Measurements from ENCODE around the gene JAKMIP1.

Gene JAKMIP1

GRCh38 chr4:6065166-6065565 lies 135.2 kb downstream of the JAKMIP1 start:
- DNase-seq (ENCODE audit: low read depth in 2 of 2): no peak

GRCh38 chr4:6064383-6064782 lies 136.0 kb downstream of the JAKMIP1 start:
- no peak for DNase-seq (ENCODE audit: low read depth in 2 of 2)

GRCh38 chr4:6063684-6064083 lies 136.7 kb downstream of the JAKMIP1 start:
- no peak for DNase-seq (ENCODE audit: low read depth in 2 of 2)

- DNase-seq (ENCODE audit: low read depth in 2 of 2): no peak
Observed at GRCh38 chr4:6062133-6062532, 138.2 kb downstream of the JAKMIP1 start.

GRCh38 chr4:6059375-6059805 lies 141.0 kb downstream of the JAKMIP1 start:
- no peak for DNase-seq (ENCODE audit: low read depth in 2 of 2)

- no peak for DNase-seq (ENCODE audit: low read depth in 2 of 2)
Observed at GRCh38 chr4:6058531-6059374, 141.6 kb downstream of the JAKMIP1 start.

- DNase-seq (ENCODE audit: low read depth in 2 of 2): no peak
Observed at GRCh38 chr4:6056976-6057766, 143.2 kb downstream of the JAKMIP1 start.

GRCh38 chr4:6055436-6055835 lies 144.9 kb downstream of the JAKMIP1 start:
- DNase-seq (ENCODE audit: low read depth in 2 of 2): no peak

GRCh38 chr4:6055030-6055429 lies 145.3 kb downstream of the JAKMIP1 start:
- DNase-seq (ENCODE audit: low read depth in 2 of 2): no peak

- no peak for DNase-seq (ENCODE audit: low read depth in 2 of 2)
Observed at GRCh38 chr4:6054162-6054922, 146.0 kb downstream of the JAKMIP1 start.

- no peak for DNase-seq (ENCODE audit: low read depth in 2 of 2)
Observed at GRCh38 chr4:6052679-6053078, 147.7 kb downstream of the JAKMIP1 start.

GRCh38 chr4:6050551-6050950 lies 149.8 kb downstream of the JAKMIP1 start:
- DNase-seq (ENCODE audit: low read depth in 2 of 2): no peak

- no peak for DNase-seq (ENCODE audit: low read depth in 2 of 2)
Observed at GRCh38 chr4:6049985-6050384, 150.4 kb downstream of the JAKMIP1 start.

GRCh38 chr4:6049278-6049677 lies 151.1 kb downstream of the JAKMIP1 start:
- no peak for DNase-seq (ENCODE audit: low read depth in 2 of 2)

- DNase-seq (ENCODE audit: low read depth in 2 of 2): no peak
Observed at GRCh38 chr4:6048537-6048936, 151.8 kb downstream of the JAKMIP1 start.

GRCh38 chr4:6047130-6047673 lies 153.1 kb downstream of the JAKMIP1 start:
- no peak for DNase-seq (ENCODE audit: low read depth in 2 of 2)

- no peak for DNase-seq (ENCODE audit: low read depth in 2 of 2)
Observed at GRCh38 chr4:6046526-6047129, 153.7 kb downstream of the JAKMIP1 start.

- no peak for DNase-seq (ENCODE audit: low read depth in 2 of 2)
Observed at GRCh38 chr4:6044805-6045204, 155.5 kb downstream of the JAKMIP1 start.

- DNase-seq (ENCODE audit: low read depth in 2 of 2): no peak
Observed at GRCh38 chr4:6044276-6044675, 156.1 kb downstream of the JAKMIP1 start.

- DNase-seq (ENCODE audit: low read depth in 2 of 2): no peak
Observed at GRCh38 chr4:6043843-6044242, 156.5 kb downstream of the JAKMIP1 start.

GRCh38 chr4:6043188-6043587 lies 157.2 kb downstream of the JAKMIP1 start:
- no peak for DNase-seq (ENCODE audit: low read depth in 2 of 2)
